ENCODE data around the gene PLCB1.

- TF ChIP-seq GATA2 (IDR thresholded peaks at IDR 0.05; ENCODE audit: low read depth, low read length) (no peak), GATA3 (IDR thresholded peaks at IDR 0.05; ENCODE audit: low read depth, low read length) (no peak)
Observed at GRCh38 chr20:8132484-8133309, 631 bp downstream of the PLCB1 start.
